Adrenal gland (tissue), 5 donors: Measurements from ENCODE around the gene KIDINS220.

Experiments used
- CTCF ChIP-seq, 6 experiments: fragments of 450-650 bp in 4 of 6; fragments of 200-600 bp in 2 of 6; sonication (generic) in 1 of 6; IDR thresholded peaks; 1 replicate in 5 of 6; 2 replicates in 1 of 6; pipeline versions ENCODE4 v1.5.1 to v1.8.0; 2016 to 2021; ENCODE audit warnings: antibody characterized with exemption in 6 of 6, mild to moderate bottlenecking in 2 of 6, moderate library complexity in 1 of 6
- POLR2A ChIP-seq, 2 donors: fragments of 450-650 bp; IDR thresholded peaks; one replicate each; pipeline ENCODE4 v1.6.1; 2017; ENCODE audit warnings: antibody characterized with exemption in 2 of 2, mild to moderate bottlenecking in 2 of 2, moderate library complexity in 1 of 2
- donor health status: DM: no; HTN: no; CAD: no.

- TF ChIP-seq CTCF (IDR thresholded peaks at IDR 0.05): no peak
- no peak for TF ChIP-seq POLR2A (IDR thresholded peaks at IDR 0.05)
These were observed 109.0 kb downstream of the KIDINS220 start for GRCh38 chr2:8728305-8729015.
